Lung (tissue), 12 donors: ENCODE data around the gene NFKBIB. TPM values are rescaled to one million over a fixed set of nuclear protein-coding genes. Genes with fewer than 3 reads are reported as not detected.

Experiments
- ATAC-seq: fragments of 200-7000 bp; cut with Tn5 transposase; one replicate; pipeline ENCODE4 v1.9.1; 2020; ENCODE audit warnings: moderate number of reproducible peaks; ENCODE audit not compliant: insufficient read depth, low FRiP score
- DNase-seq, 3 donors: peaks; one replicate each; pipeline ENCODE4 v3.0.0-alpha.2; 2013 to 2017
- H3K27ac ChIP-seq, 2 donors: one replicate each; pipeline ENCODE4 v1.5.1; 2013; ENCODE audit warnings: mild to moderate bottlenecking in 2 of 2, moderate library complexity in 2 of 2, control low read depth in 1 of 2, inconsistent platforms in 1 of 2, low read depth in 1 of 2, low read length in 1 of 2
- H3K27me3 ChIP-seq, 3 donors: one replicate each; pipeline ENCODE4 v1.5.1; 2013; ENCODE audit warnings: low read length in 2 of 3; ENCODE audit not compliant: control insufficient read depth in 3 of 3, insufficient read depth in 3 of 3
- H3K36me3 ChIP-seq, 4 donors: one replicate each; pipeline ENCODE4 v1.5.1; 2013; ENCODE audit warnings: low read length in 4 of 4, mild to moderate bottlenecking in 1 of 4, moderate library complexity in 1 of 4; ENCODE audit not compliant: control insufficient read depth in 4 of 4, insufficient read depth in 4 of 4
- H3K4me1 ChIP-seq, 5 donors: one replicate each; pipeline ENCODE4 v1.5.1; 2013; ENCODE audit warnings: low read length in 5 of 5, mild to moderate bottlenecking in 2 of 5, moderate library complexity in 1 of 5; ENCODE audit not compliant: control insufficient read depth in 5 of 5, insufficient read depth in 5 of 5
- H3K4me3 ChIP-seq: one replicate; pipeline ENCODE4 v1.5.1; 2013; ENCODE audit warnings: mild to moderate bottlenecking, control low read depth, moderate library complexity
- H3K9ac ChIP-seq, 2 donors: one replicate each; pipeline ENCODE4 v1.5.1; 2013; ENCODE audit warnings: low read length in 2 of 2, control low read depth in 1 of 2; ENCODE audit not compliant: insufficient read depth in 1 of 2
- H3K9me3 ChIP-seq, 4 donors: one replicate each; pipeline ENCODE4 v1.5.1; 2013; ENCODE audit warnings: low read length in 3 of 4, mild to moderate bottlenecking in 1 of 4, moderate library complexity in 1 of 4; ENCODE audit not compliant: control insufficient read depth in 4 of 4, insufficient read depth in 3 of 4
- CTCF ChIP-seq: IDR thresholded peaks from 2 replicates; pipeline ENCODE4 v1.5.1; 2012; ENCODE audit warnings: mild to moderate bottlenecking; ENCODE audit errors: control extremely low read depth, extremely low read depth
- WGBS, 2 donors: extraction: QIAGEN DNeasy Blood & Tissue Kit; methylation state at CpG; one replicate each; pipeline ENCODE4 v1.1.7; 2013; 5-methylcytosine and 5-hydroxymethylcytosine counted together
- polyA plus RNA-seq, 2 donors: library from polyadenylated mRNA; stranded (reverse); fragments of 200-250 nt; gene quantifications; one replicate each; pipeline ENCODE4 v1.2.1, GENCODE V29; 2013
- total RNA-seq, 2 donors: library from RNA; depleted of rRNA in 1 of 2; stranded (reverse); fragments of >200 nt in 1 of 2; gene quantifications; one replicate each; pipeline ENCODE4 v1.2.1, GENCODE V29; 2014 to 2021
- donor health status: control.
- donor health status: control.
- donor health status: Bipolar disorder and iron deficiency.
- donor health status: healthy.
- donor health status: DM: yes; HTN: yes; CAD: no.

The NFKBIB gene
- total and polyA plus RNA-seq, 4 donors = 12.8 to 60.8 (median 48.8) TPM

- DNase-seq (no peak), ATAC-seq (no peak)
- H3K27me3 ChIP-seq = peaks cover 0 to 3% (median 0%) of the 10 kb centered on the region in 3 donors
- 56 to 66% methylated on average over 8 to 16 of the region's 16 CpGs for WGBS, 2 donors
- H3K9ac ChIP-seq = no peak overlapping the region
- no peak for TF ChIP-seq CTCF
- no peak overlapping the region for H3K4me3 ChIP-seq
- H3K4me1 ChIP-seq = no peaks in the 10 kb centered on the region
- peaks cover 0 to 23% (median 1%) of the 10 kb centered on the region in 4 donors for H3K36me3 ChIP-seq
- no peak overlapping the region for H3K27ac ChIP-seq
- no peaks in the 10 kb centered on the region for H3K9me3 ChIP-seq
These were observed 11.7 kb downstream of the NFKBIB start for GRCh38 chr19:38911388-38912001.

DNA sequence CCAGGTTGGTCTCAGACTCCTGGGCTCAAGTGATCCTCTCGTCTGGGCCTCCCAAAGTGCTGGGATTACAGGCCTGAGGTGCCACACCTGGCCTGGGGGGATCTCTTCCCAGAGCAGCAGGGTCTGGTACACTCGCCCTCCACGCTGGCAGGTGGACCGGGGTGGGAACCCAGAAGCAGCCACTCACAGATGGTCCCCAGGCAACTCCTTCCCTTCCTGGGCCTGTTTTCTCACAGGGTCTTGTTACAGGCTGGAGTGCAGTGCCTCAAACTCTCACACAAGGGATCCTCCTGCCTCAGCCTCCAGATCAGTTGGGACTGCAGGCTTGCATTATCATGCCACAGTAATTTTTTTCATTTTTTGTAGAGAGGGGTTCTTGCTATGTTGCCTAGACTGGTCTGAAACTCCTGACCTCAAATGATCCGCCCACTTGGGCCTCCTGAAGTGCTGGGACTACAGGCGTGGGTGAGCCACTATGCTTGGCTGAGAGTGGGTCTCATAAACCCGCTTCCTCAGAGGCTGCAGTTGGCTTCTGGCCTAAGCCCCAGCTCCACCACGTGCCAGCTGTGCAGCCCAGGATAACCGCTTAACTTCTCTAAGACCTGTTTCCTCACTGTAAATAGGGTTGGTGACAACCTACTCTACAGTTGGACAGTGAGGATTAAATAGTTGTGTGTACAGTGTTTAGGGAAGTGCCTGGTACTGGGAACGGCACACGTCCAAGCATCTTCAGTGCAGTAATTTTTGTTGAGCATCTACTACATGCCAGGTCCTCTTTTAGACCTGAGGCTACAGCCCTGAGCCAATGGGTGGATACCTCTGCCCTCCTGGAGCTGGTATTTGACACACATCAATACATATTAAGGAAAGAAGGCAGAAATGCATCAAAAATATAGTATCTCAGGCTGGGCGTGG, 13.1 kb downstream of the NFKBIB start:
- Histone ChIP-seq H3K27ac (no peak overlapping the region), H3K9ac (no peak overlapping the region), H3K4me1 (no peaks in the 10 kb centered on the region), H3K4me3 (no peak overlapping the region), H3K36me3 (peaks cover 0 to 11% (median 1%) of the 10 kb centered on the region in 4 donors), H3K27me3 (peaks cover 0 to 3% (median 0%) of the 10 kb centered on the region in 3 donors), H3K9me3 (no peaks in the 10 kb centered on the region)
- 66 to 71% methylated on average over 12 of the region's 12 CpGs for WGBS, 2 donors
- DNase-seq (no peak), ATAC-seq (no peak)
- no peak for TF ChIP-seq CTCF

GRCh38 chr19:38913958-38914357, 14.2 kb downstream of the NFKBIB start:
- peaks cover 0 to 6% (median 1%) of the 10 kb centered on the region in 4 donors for H3K36me3 ChIP-seq
- H3K9me3 ChIP-seq = no peaks in the 10 kb centered on the region
- ATAC-seq (no peak), DNase-seq (no peak)
- no peak overlapping the region for H3K9ac ChIP-seq
- 94 to 97% methylated on average over 8 of the region's 8 CpGs for WGBS, 2 donors
- H3K4me1 ChIP-seq = no peaks in the 10 kb centered on the region
- no peak overlapping the region for H3K4me3 ChIP-seq
- peaks cover 0 to 3% (median 0%) of the 10 kb centered on the region in 3 donors for H3K27me3 ChIP-seq
- no peak for TF ChIP-seq CTCF
- no peak overlapping the region for H3K27ac ChIP-seq
